SJCRH30 (cell line): Measurements from ENCODE around the gene SAP30L. TPM values are rescaled to one million over a fixed set of nuclear protein-coding genes. Genes with fewer than 3 reads are reported as not detected.

ENCODE experiments used
- total RNA-seq: library from RNA; depleted of rRNA; stranded (reverse); fragments of >200 nt; shearing (Covaris generic); gene quantifications from 2 replicates; pipeline ENCODE4 v1.2.3, GENCODE V29; 2014; rRNA removed

The SAP30L gene
- total RNA-seq, 1 experiment from 2014 or later: 30.4 TPM

Other genes with a start within 250 kb of the SAP30L start
- gene HAND1, start 32.2 kb downstream of the SAP30L start, total RNA-seq: not detected in 2 replicates